Measurements from ENCODE around the gene R3HDM2. TPM values are rescaled to one million over a fixed set of nuclear protein-coding genes. Genes with fewer than 3 reads are reported as not detected.

The R3HDM2 gene
- total and polyA plus RNA-seq, 2 donors (not counting 1 experiment from before 2014, with no cell fraction given) = 21.3 to 22.8 TPM

DNA sequence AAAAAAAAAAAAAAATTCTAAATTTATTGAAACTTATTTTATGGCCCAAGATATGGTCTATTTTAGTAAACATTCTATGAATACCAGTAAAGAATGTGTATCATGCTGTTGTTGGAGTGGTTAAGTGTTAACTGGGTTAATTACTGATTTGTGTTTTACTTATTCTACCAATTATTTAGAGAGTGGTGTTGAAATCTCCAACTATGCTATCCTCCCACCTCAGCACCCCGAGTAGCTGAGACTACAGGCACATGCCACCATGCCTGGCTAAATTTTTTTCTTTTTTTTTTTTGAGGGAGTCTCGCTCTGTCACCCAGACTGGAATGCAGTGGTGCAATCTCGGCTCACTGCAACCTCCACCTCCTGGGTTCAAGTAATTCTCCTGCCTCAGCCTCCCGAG lies 72.2 kb downstream of the R3HDM2 start:
- H3K4me2 ChIP-seq (ENCODE audit: extremely low read depth, insufficient read depth, low read length) = no peak overlapping the region
- H3K9me3 ChIP-seq (ENCODE audit: control insufficient read depth, insufficient read depth, low read depth, low read length) = no peaks in the 10 kb centered on the region
- TF ChIP-seq EZH2 (IDR thresholded peaks at IDR 0.05; ENCODE audit: low read length, missing control alignments) (no peak), CTCF (conservative IDR thresholded peaks at IDR 0.05 in 1 of 2, IDR thresholded peaks at IDR 0.05 in 1 of 2; ENCODE audit: low read depth in 1 of 2, low read length in 2 of 2) (no peak)
- H3K27ac ChIP-seq (ENCODE audit: insufficient read depth, low read length) = no peak overlapping the region
- no peaks in the 10 kb centered on the region for H3K4me1 ChIP-seq (ENCODE audit: control insufficient read depth, extremely low read depth, insufficient read depth, low read length)
- no peak overlapping the region for H3K4me3 ChIP-seq (replicated peaks in 1 of 4; ENCODE audit: control extremely low read depth in 1 of 4, insufficient read depth in 1 of 4, low read depth in 3 of 4, low read length in 4 of 4)
- no peaks in the 10 kb centered on the region for H3K27me3 ChIP-seq (ENCODE audit: control insufficient read depth, insufficient read depth, low read length)
- DNase-seq (ENCODE audit: low read depth in 2 of 2) = no peak
- no peak overlapping the region for H3K9ac ChIP-seq (ENCODE audit: insufficient read depth, low read length)
- H2AFZ ChIP-seq (ENCODE audit: low read length) = no peak overlapping the region
- H3K79me2 ChIP-seq (ENCODE audit: control insufficient read depth, insufficient read depth, low read length) = no peaks in the 10 kb centered on the region
- no peaks in the 10 kb centered on the region for H4K20me1 ChIP-seq (ENCODE audit: control insufficient read depth, extremely low read depth, insufficient read depth, low read length)
- no peaks in the 10 kb centered on the region for H3K36me3 ChIP-seq (ENCODE audit: control insufficient read depth, insufficient read depth, low read length)

DNA sequence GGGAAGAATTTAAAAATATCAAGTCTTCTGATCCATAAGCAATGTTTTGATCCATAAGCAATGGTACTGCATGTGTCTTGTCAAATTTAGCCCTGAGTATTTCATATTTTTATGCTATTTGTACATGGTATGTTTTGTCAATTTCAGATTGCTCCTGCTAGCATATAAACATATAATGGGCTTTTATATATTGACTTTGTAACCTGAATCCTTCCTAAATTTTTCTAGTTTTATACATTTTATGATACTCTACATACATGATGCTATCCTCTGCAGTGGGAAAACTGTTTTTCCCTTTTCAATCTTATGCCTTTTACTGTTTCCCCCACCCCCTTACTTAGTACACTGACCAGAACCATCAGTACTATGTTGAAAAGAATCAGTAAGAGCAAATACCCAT lies 75.1 kb downstream of the R3HDM2 start:
- H3K27ac ChIP-seq (ENCODE audit: insufficient read depth, low read length) = no peak overlapping the region
- no peak overlapping the region for H3K4me2 ChIP-seq (ENCODE audit: extremely low read depth, insufficient read depth, low read length)
- no peaks in the 10 kb centered on the region for H3K27me3 ChIP-seq (ENCODE audit: control insufficient read depth, insufficient read depth, low read length)
- H4K20me1 ChIP-seq (ENCODE audit: control insufficient read depth, extremely low read depth, insufficient read depth, low read length) = no peaks in the 10 kb centered on the region
- no peak overlapping the region for H3K4me3 ChIP-seq (replicated peaks in 1 of 4; ENCODE audit: control extremely low read depth in 1 of 4, insufficient read depth in 1 of 4, low read depth in 3 of 4, low read length in 4 of 4)
- no peaks in the 10 kb centered on the region for H3K4me1 ChIP-seq (ENCODE audit: control insufficient read depth, extremely low read depth, insufficient read depth, low read length)
- H3K36me3 ChIP-seq (ENCODE audit: control insufficient read depth, insufficient read depth, low read length) = no peaks in the 10 kb centered on the region
- TF ChIP-seq EZH2 (IDR thresholded peaks at IDR 0.05; ENCODE audit: low read length, missing control alignments) = no peak
- TF ChIP-seq CTCF (conservative IDR thresholded peaks at IDR 0.05 in 1 of 2, IDR thresholded peaks at IDR 0.05 in 1 of 2; ENCODE audit: low read depth in 1 of 2, low read length in 2 of 2) = no peak
- DNase-seq (ENCODE audit: low read depth in 2 of 2) = no peak
- H3K9ac ChIP-seq (ENCODE audit: insufficient read depth, low read length) = no peak overlapping the region
- no peak overlapping the region for H2AFZ ChIP-seq (ENCODE audit: low read length)
- H3K9me3 ChIP-seq (ENCODE audit: control insufficient read depth, insufficient read depth, low read depth, low read length) = no peaks in the 10 kb centered on the region
- H3K79me2 ChIP-seq (ENCODE audit: control insufficient read depth, insufficient read depth, low read length) = no peaks in the 10 kb centered on the region

GRCh38 chr12:57352166-57352565 lies 78.7 kb downstream of the R3HDM2 start:
- Histone ChIP-seq H3K4me1 (ENCODE audit: control insufficient read depth, extremely low read depth, insufficient read depth, low read length) (no peaks in the 10 kb centered on the region), H3K27ac (ENCODE audit: insufficient read depth, low read length) (no peak overlapping the region), H3K27me3 (ENCODE audit: control insufficient read depth, insufficient read depth, low read length) (no peaks in the 10 kb centered on the region), H3K9ac (ENCODE audit: insufficient read depth, low read length) (no peak overlapping the region), H3K4me2 (ENCODE audit: extremely low read depth, insufficient read depth, low read length) (no peak overlapping the region), H3K79me2 (ENCODE audit: control insufficient read depth, insufficient read depth, low read length) (no peaks in the 10 kb centered on the region), H4K20me1 (ENCODE audit: control insufficient read depth, extremely low read depth, insufficient read depth, low read length) (no peaks in the 10 kb centered on the region), H3K36me3 (ENCODE audit: control insufficient read depth, insufficient read depth, low read length) (no peaks in the 10 kb centered on the region), H3K4me3 (replicated peaks in 1 of 4; ENCODE audit: control extremely low read depth in 1 of 4, insufficient read depth in 1 of 4, low read depth in 3 of 4, low read length in 4 of 4) (no peak overlapping the region), H2AFZ (ENCODE audit: low read length) (no peak overlapping the region), H3K9me3 (ENCODE audit: control insufficient read depth, insufficient read depth, low read depth, low read length) (no peaks in the 10 kb centered on the region)
- TF ChIP-seq EZH2 (IDR thresholded peaks at IDR 0.05; ENCODE audit: low read length, missing control alignments) (no peak), CTCF (conservative IDR thresholded peaks at IDR 0.05 in 1 of 2, IDR thresholded peaks at IDR 0.05 in 1 of 2; ENCODE audit: low read depth in 1 of 2, low read length in 2 of 2) (no peak)
- DNase-seq (ENCODE audit: low read depth in 2 of 2) = no peak

Measured in fibroblast of lung (primary cell).